LNCaP clone FGC (cell line): ENCODE measurements around the gene SLC8A3.
A peak's percentile ranks its signal among the peaks of the same experiment; 100 is the strongest.

Experiments used
- DNase-seq: peaks from one replicate; pipeline ENCODE4 v3.0.0-alpha.2; 2011; ENCODE audit warnings: low read depth
- H3K4me3 ChIP-seq: 2 replicates; pipeline ENCODE4 v1.5.1; 2011; ENCODE audit warnings: mild to moderate bottlenecking, low read depth, low read length, control low read depth
- CTCF ChIP-seq: IDR thresholded peaks from 2 replicates; pipeline ENCODE4 v1.5.1; 2012; ENCODE audit warnings: mild to moderate bottlenecking; ENCODE audit not compliant: control insufficient read depth, insufficient read depth; ENCODE audit errors: extremely low read depth

The SLC8A3 gene

GRCh38 chr14:70189456-70190077 is 816 bp upstream of the SLC8A3 start:
- TF ChIP-seq CTCF = no peak
- DNase-seq = no peak
- H3K4me3 ChIP-seq = peak overlapping the region; percentile 41; the same call in 1 of the 2 replicates

GRCh38 chr14:70188322-70188658 is 461 bp downstream of the SLC8A3 start:
- TF ChIP-seq CTCF = no peak
- DNase-seq = no peak
- peak overlapping the region; percentile 41 for H3K4me3 ChIP-seq

- H3K4me3 ChIP-seq = no peak overlapping the region
- DNase-seq = no peak
- TF ChIP-seq CTCF = no peak
Measured at GRCh38 chr14:70186900-70187451, 1.8 kb downstream of the SLC8A3 start.

- DNase-seq = no peak
- no peak for TF ChIP-seq CTCF
- no peak overlapping the region for H3K4me3 ChIP-seq
Measured at GRCh38 chr14:70183991-70184390, 4.8 kb downstream of the SLC8A3 start.

GRCh38 chr14:70181276-70181675 is 7.5 kb downstream of the SLC8A3 start:
- no peak overlapping the region for H3K4me3 ChIP-seq
- TF ChIP-seq CTCF = no peak
- DNase-seq = no peak

- H3K4me3 ChIP-seq = no peak overlapping the region
- TF ChIP-seq CTCF = no peak
- no peak for DNase-seq
Measured at GRCh38 chr14:70180718-70181117, 8.0 kb downstream of the SLC8A3 start.
